GM18519 (cell line): ENCODE data around the gene DRD3.

ENCODE experiments used
- ATAC-seq: cut with Tn5 transposase; IDR thresholded peaks from one replicate; pipeline ENCODE4 v1.9.1; 2021; ENCODE audit warnings: mild to moderate bottlenecking, moderate library complexity; ENCODE audit not compliant: unreplicated experiment, low FRiP score

Gene DRD3

DNA sequence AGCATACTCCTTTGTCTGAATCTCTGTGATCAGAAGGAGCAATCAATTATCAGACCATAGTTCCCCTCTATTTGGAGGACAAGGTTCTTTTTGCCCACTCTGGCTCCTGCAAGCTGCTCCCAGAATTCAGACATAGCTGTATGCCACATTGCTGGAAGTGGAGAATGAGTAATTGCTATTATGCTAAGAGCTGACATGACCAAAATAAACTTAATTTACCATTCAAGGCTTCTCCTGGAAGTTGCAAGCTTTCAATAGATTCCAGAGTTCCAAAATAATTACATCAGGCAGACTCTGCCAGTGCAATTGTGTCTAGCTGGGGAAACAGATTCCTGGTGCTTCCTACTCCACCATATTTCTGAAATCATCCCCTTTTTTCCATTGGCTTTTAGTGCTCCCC lies 7.6 kb upstream of the DRD3 start:
- no peak for ATAC-seq

- ATAC-seq = no peak
Observed at GRCh38 chr3:114179575-114179974, 723 bp upstream of the DRD3 start.

DNA sequence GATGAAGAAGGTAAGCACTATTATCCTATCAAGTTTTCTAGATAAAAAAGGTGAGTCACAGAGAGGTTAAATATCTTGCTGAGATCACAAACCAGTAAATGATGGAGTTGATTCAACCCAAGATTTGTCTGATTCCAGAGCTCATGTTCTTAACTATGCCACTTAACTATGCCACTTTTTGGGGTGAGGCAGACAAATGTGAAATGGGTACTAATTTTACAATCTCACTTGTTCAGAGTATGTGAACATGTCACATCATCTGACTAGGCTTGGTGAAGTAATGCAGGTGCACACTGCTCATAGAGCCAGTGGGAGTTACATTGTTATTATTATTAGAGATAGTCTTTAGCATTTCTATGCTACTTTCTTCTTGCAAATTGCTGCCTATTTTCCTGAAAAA lies 2.0 kb downstream of the DRD3 start:
- ATAC-seq = no peak

DNA sequence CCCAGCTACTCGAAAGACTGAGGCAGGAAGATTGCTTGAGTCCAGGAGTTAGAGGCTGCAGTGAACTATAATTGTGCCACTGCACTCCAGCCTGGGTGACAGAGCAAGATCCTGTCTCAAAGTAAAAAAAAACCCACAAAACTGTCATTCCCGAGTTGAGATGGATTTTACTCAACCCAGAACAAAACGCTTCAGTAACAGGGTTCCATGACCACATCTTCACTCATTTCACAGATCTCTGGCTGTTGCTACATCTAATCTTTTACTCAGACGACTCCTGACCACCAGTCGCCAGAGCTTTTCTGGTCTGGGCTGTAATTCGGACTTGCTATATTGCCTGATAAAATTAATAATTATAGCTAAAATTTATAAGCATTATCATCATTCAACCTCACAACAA lies 2.4 kb downstream of the DRD3 start:
- ATAC-seq = no peak

GRCh38 chr3:114175204-114175987 lies 3.5 kb downstream of the DRD3 start:
- no peak for ATAC-seq

DNA sequence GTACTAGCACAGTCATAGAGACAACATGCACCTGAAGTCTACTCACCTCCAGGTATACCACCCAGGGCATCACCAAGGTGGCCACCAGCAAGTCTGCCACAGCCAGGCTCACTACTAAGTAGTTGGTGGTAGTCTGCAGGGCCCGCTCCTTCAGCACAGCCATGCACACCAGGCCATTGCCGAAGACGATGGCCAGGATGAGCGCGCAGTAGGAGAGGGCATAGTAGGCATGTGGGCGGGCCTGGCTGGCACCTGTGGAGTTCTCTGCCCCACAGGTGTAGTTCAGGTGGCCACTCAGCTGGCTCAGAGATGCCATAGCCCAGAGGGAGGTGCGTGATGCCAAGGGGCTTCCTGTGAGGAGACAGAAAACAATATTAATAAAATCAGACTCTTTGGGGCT lies 7.2 kb downstream of the DRD3 start:
- ATAC-seq = no peak

GRCh38 chr3:114168150-114168549 lies 10.7 kb downstream of the DRD3 start:
- ATAC-seq = no peak

GRCh38 chr3:114157321-114157720 lies 21.5 kb downstream of the DRD3 start:
- no peak for ATAC-seq

DNA sequence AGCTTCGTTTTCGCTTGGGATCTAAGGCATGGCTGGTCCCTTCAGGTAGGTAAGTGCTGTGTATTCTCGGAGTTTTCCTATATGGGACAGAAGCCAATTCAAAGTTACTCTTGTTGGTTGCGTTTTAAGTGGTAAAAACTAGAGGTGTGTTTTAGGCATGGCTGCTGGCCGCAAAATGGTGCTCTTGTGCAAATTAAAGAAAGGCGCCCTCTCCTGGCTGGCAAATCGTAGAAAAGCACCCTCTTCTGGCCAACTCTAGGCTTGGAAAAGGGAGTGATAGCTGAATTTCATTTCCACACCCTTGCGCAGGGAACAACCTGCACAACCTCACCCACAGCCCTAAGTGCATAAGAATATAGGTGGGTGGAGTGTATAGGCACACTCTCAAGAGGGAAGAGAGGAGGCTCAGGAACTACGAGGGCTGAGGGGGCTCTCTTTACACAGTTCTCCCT lies 23.5 kb downstream of the DRD3 start:
- no peak for ATAC-seq

- no peak for ATAC-seq
Observed at GRCh38 chr3:114154321-114154821, 24.5 kb downstream of the DRD3 start.

GRCh38 chr3:114152519-114153151 lies 26.2 kb downstream of the DRD3 start:
- no peak for ATAC-seq

GRCh38 chr3:114151091-114151490 lies 27.8 kb downstream of the DRD3 start:
- no peak for ATAC-seq

DNA sequence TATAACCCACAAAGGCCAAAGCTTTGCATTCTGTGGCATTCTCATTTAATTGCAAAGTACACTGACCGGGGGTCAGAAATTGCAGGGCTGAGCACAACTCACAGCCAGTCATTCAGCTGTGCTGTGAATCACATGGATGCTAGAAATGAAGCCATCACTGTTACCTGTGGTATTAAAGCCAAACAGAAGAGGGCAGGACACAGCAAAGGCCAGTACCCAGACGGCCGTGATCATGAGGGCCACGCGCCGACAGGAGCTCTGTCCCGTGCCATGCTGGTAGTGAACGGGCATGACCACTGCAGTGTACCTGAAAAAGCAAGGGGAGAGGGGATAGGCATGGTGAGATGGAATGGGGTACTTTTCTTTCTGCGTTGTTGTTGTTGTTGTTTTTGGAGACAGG lies 31.6 kb downstream of the DRD3 start:
- no peak for ATAC-seq

DNA sequence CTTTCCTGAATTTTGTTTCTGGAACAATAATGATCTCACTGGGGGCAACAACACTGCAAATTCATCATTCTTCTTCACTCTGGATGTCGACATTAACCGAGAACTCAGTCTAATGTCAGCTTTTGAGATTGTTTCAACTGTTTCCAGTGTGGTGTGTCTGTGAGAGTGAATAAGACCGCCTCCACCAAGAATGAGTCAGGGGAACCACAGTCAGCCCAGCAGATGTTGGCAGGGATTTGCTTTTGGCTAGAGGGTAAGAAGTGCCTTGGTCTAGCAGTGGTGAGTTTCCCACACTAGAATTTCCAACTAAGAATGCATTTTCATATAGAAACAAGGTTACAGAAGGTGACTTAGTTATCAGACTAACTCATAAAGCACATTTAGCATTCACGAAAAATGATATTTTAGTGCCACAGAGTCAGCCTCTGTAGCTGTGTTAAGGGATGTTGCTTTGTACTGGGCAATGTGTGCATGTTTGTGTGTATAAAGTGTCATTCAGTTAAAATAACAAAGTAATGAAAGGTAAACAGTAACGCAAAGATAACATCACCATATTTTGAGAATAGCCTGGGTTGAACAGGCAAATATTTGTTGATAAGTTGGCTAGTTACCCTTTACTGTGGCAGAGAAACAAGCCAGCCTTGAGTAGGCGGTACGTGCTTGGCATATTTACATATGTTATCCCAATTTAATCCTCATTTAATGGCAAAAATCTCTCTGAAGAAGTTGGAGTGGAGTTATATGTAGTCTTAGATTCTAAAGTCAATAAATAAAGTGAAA lies 33.8 kb downstream of the DRD3 start:
- no peak for ATAC-seq

GRCh38 chr3:114143817-114144216 lies 35.0 kb downstream of the DRD3 start:
- no peak for ATAC-seq

- ATAC-seq = no peak
Observed at GRCh38 chr3:114139836-114140235, 39.0 kb downstream of the DRD3 start.

DNA sequence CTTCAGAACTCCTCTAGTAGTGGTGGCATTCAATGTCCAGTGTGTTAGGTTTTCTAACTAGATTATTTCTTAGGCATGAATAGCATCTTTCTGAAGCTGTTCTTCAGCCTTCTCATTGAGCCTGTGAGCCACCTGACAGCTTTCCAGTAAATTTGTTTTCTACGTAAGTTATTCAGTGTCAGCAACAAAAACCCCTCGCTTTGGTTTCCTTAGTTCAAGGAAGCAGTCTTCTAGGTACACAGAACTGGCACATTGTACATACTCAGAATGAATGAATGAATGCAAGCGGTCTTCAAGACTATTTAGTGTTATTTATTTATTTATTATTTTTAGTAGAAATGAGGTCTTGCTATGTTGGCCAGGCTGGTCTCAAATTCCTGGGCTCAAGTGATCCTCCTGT lies 44.9 kb downstream of the DRD3 start:
- no peak for ATAC-seq

DNA sequence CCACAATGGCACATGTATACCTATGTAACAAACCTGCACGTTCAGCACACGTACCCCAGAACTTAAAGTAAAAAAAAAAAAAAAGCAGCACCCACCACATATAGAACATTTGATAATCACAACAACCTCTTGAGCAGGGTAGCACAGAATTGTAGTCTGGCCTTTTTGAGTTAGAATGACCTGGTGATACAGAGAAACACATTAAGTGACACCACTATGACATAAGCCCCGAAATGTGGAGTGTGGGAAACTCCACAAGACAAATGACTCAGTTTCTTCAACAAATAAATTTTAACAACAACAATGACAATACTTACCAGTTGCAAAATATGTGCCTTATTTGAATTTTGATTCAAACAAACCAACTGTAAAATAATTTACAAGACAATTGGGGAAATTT lies 46.4 kb downstream of the DRD3 start:
- ATAC-seq = no peak

DNA sequence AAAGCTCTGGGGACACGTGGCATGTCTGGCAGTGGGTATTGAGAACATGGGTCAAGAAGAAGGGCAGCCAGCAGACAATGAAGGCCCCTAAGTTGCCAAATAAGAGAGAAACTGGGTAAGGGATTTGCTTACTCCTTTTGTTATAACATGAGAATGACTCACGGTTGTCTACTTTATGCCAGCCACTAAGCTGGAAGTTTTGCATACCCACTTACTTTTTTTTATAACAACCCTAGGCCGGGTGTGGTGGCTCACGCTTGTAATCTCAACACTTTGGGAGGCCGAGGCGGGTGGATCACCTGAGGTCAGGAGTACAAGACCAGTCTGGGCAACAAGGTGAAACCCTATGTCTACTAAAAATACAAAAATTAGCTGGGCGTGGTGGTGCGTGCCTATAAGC lies 50.0 kb downstream of the DRD3 start:
- ATAC-seq = no peak

DNA sequence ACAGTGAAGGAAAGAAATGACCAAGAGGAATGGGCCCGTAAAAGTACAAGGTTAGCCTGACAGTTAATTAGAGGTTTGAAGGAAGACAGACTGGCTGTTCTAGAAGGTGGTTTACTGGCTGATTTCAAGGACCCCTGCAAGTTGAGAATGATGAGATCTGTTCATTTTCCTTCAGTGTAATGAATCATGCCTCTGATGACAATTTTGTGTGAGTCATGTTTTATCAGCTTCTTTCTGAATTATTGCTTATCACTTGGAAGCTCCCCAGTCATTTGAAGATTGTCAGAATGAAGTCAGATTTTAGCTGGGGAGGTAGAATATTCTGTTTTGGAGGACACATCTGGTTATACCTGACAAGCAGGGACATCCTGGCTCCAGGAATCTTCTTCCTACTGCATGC lies 50.6 kb downstream of the DRD3 start:
- ATAC-seq = no peak

DNA sequence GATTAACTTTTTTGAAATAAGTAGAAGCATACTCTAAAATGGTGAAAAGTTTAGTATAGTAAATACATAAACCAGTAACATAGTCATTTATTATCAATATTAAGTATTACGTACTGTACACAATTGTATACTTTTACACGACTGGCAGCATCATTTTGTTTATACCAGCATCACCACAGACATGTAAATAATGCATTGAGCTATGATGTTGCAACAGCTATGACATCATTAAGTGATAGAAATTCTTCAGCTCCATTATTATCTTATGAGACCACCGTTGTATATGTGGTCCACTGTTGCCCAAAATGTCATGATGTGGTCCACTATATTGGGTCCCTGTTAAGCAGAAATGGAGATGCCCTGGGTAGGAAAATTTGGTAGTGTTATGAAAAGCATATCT lies 51.3 kb downstream of the DRD3 start:
- no peak for ATAC-seq
